ENCODE results near the gene MED16.
"Not testable (repeated sequence)": the region's sequence is repeated elsewhere in the genome, so short reads cannot be mapped to it uniquely, and the experiment has no call there.

The MED16 gene

GRCh38 chr19:911197-912033 is 18.4 kb upstream of the MED16 start:
- DNase-seq (ENCODE audit: low read depth, low spot score), result no peak

GRCh38 chr19:907183-907853 is 14.3 kb upstream of the MED16 start:
- no peak for DNase-seq (ENCODE audit: low read depth, low spot score)

GRCh38 chr19:906480-906879 is 13.5 kb upstream of the MED16 start:
- DNase-seq (ENCODE audit: low read depth, low spot score), result no peak

GRCh38 chr19:904545-904944 is 11.6 kb upstream of the MED16 start:
- no peak for DNase-seq (ENCODE audit: low read depth, low spot score)

- DNase-seq (ENCODE audit: low read depth, low spot score), result no peak
Observed at GRCh38 chr19:903266-903797, 10.3 kb upstream of the MED16 start.

- DNase-seq (ENCODE audit: low read depth, low spot score), result no peak
Observed at GRCh38 chr19:902446-903226, 9.6 kb upstream of the MED16 start.

- DNase-seq (ENCODE audit: low read depth, low spot score), result no peak
Observed at GRCh38 chr19:902093-902370, 9.0 kb upstream of the MED16 start.

- no peak for DNase-seq (ENCODE audit: low read depth, low spot score)
Observed at GRCh38 chr19:901216-902092, 8.5 kb upstream of the MED16 start.

- DNase-seq (ENCODE audit: low read depth, low spot score), result no peak
Observed at GRCh38 chr19:900302-901111, 7.5 kb upstream of the MED16 start.

GRCh38 chr19:900043-900301 is 7.0 kb upstream of the MED16 start:
- no peak for DNase-seq (ENCODE audit: low read depth, low spot score)

- DNase-seq (ENCODE audit: low read depth, low spot score), result no peak
Observed at GRCh38 chr19:899336-900042, 6.5 kb upstream of the MED16 start.

GRCh38 chr19:898663-899062 is 5.7 kb upstream of the MED16 start:
- DNase-seq (ENCODE audit: low read depth, low spot score), result no peak

GRCh38 chr19:897442-898039 is 4.6 kb upstream of the MED16 start:
- no peak for DNase-seq (ENCODE audit: low read depth, low spot score)

GRCh38 chr19:896999-897398 is 4.0 kb upstream of the MED16 start:
- no peak for DNase-seq (ENCODE audit: low read depth, low spot score)

- DNase-seq (ENCODE audit: low read depth, low spot score), result no peak
Observed at GRCh38 chr19:896434-896833, 3.4 kb upstream of the MED16 start.

GRCh38 chr19:892243-892893 is 619 bp downstream of the MED16 start:
- no peak for DNase-seq (ENCODE audit: low read depth, low spot score)

GRCh38 chr19:891421-892200 is 1.4 kb downstream of the MED16 start:
- not testable (repeated sequence) for DNase-seq (ENCODE audit: low read depth, low spot score)

GRCh38 chr19:890831-891230 is 2.2 kb downstream of the MED16 start:
- DNase-seq (ENCODE audit: low read depth, low spot score), result no peak
